ENCODE data around the gene RPGR.

- TF ChIP-seq CTCF (IDR thresholded peaks at IDR 0.05) (no peak), POLR2A (IDR thresholded peaks at IDR 0.05) (peak in 1 of 2 donors; percentile 7)
Measured at GRCh38 chrX:38220415-38221390, 106.6 kb downstream of the RPGR start, which contains the start of gene SRPX.

All from adrenal gland (tissue), 5 donors.